ENCODE results near the gene CFHR4.

GRCh38 chr1:196875935-196876334 is 11.9 kb upstream of the CFHR4 start:
- TF ChIP-seq CTCF (IDR thresholded peaks at IDR 0.05): no peak
- TF ChIP-seq POLR2A (IDR thresholded peaks at IDR 0.05): no peak
